A673 (cell line): ENCODE results near the gene ZNF473.

Experiments used
- CTCF ChIP-seq: fragments of 300-800, 200-600 bp; sonication (generic); conservative IDR thresholded peaks from 2 replicates; pipeline ENCODE4 v1.5.1; 2017; ENCODE audit warnings: low read depth, mild to moderate bottlenecking, antibody characterized with exemption, low read length, moderate library complexity, mixed read lengths
- EZH2 ChIP-seq: fragments of 200-600 bp; sonication (generic); IDR thresholded peaks from 2 replicates; pipeline ENCODE4 v1.6.1; 2017; ENCODE audit warnings: borderline replicate concordance, low read depth, mild to moderate bottlenecking, mixed read lengths, antibody characterized with exemption, low read length; ENCODE audit not compliant: poor library complexity, severe bottlenecking

DNA sequence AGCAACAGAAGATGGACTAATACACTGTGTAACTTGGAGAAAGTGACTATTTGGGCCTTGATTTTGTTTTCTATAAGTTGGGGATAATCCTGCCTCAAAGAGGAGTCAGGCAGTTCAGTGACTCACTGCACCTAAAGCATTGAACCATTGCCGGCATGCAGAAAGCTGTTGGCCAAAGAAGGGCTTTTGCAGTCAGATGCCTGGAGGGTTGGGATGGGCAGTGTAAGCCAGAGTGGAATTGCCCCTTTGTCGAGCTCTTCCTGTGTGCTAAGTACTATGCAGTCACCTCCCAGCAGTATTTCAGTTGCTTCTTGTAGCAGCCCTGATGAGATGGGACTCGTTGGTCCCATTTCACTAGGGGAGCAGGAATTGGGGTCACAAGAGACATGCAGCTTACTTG is 11.1 kb downstream of the ZNF473 start:
- TF ChIP-seq CTCF (no peak), EZH2 (no peak)
